ENCODE measurements around the gene FOXL1. TPM values are rescaled to one million over a fixed set of nuclear protein-coding genes. Genes with fewer than 3 reads are reported as not detected.

FOXL1 gene
- total RNA-seq, 1 donor from 2014 or later, result 0.81 TPM

- DNase-seq, result no peak
- Histone ChIP-seq H3K27me3 (no peaks in the 10 kb centered on the region), H3K36me3 (no peaks in the 10 kb centered on the region), H3K9me3 (no peaks in the 10 kb centered on the region), H3K4me3 (no peak overlapping the region), H3K27ac (no peak overlapping the region), H3K4me1 (no peaks in the 10 kb centered on the region)
- TF ChIP-seq, protein P1, sequence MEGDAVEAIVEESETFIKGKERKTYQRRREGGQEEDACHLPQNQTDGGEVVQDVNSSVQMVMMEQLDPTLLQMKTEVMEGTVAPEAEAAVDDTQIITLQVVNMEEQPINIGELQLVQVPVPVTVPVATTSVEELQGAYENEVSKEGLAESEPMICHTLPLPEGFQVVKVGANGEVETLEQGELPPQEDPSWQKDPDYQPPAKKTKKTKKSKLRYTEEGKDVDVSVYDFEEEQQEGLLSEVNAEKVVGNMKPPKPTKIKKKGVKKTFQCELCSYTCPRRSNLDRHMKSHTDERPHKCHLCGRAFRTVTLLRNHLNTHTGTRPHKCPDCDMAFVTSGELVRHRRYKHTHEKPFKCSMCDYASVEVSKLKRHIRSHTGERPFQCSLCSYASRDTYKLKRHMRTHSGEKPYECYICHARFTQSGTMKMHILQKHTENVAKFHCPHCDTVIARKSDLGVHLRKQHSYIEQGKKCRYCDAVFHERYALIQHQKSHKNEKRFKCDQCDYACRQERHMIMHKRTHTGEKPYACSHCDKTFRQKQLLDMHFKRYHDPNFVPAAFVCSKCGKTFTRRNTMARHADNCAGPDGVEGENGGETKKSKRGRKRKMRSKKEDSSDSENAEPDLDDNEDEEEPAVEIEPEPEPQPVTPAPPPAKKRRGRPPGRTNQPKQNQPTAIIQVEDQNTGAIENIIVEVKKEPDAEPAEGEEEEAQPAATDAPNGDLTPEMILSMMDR (IDR thresholded peaks at IDR 0.05), result no peak
- ATAC-seq, result peak; percentile 35
- intact Hi-C loops (cut with DNase I), result no loop called here
Measured at GRCh38 chr16:86610779-86611524, 32.6 kb downstream of the FOXL1 start.

DNA sequence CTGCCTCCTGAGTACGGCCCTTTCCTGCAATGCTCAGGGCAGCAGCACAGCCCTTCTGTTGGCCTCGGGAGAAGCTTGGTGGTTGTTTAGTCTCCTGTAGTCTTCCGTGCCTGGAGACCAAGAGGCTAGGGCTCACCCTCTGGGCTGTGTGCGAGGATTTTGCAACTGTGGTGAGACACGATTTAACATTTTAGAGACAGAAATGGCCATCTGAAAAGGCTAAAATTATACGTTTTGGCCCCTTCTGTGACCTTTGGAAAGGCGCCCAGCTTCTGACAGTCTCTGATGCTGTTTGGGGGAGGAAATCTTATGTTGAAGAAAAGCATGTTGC lies 33.1 kb downstream of the FOXL1 start:
- intact Hi-C loops (cut with DNase I), result no loop called here
- TF ChIP-seq, protein P1 (IDR thresholded peaks at IDR 0.05), result no peak

GRCh38 chr16:86611941-86612340 lies 33.6 kb downstream of the FOXL1 start:
- Histone ChIP-seq H3K9me3 (no peaks in the 10 kb centered on the region), H3K36me3 (no peaks in the 10 kb centered on the region), H3K4me1 (no peaks in the 10 kb centered on the region), H3K27me3 (peaks cover 3% of the 10 kb centered on the region), H3K27ac (no peak overlapping the region), H3K4me3 (no peak overlapping the region)
- DNase-seq (no peak), ATAC-seq (no peak)
- intact Hi-C loops (cut with DNase I), result no loop called here
- TF ChIP-seq, protein P1 (IDR thresholded peaks at IDR 0.05), result no peak

More for the DNA sequence above, 33.1 kb downstream of the FOXL1 start:
- ATAC-seq (peak; percentile 18), DNase-seq (no peak)
- H3K27ac ChIP-seq, result no peak overlapping the region
- no peaks in the 10 kb centered on the region for H3K9me3 ChIP-seq
- H3K4me1 ChIP-seq, result no peaks in the 10 kb centered on the region
- H3K4me3 ChIP-seq, result no peak overlapping the region
- no peaks in the 10 kb centered on the region for H3K36me3 ChIP-seq
- no peaks in the 10 kb centered on the region for H3K27me3 ChIP-seq

- DNase-seq (no peak), ATAC-seq (no peak)
- TF ChIP-seq, protein P1 (IDR thresholded peaks at IDR 0.05), result no peak
- H3K4me3 ChIP-seq, result no peak overlapping the region
- no peak overlapping the region for H3K27ac ChIP-seq
- H3K36me3 ChIP-seq, result no peaks in the 10 kb centered on the region
- H3K9me3 ChIP-seq, result no peaks in the 10 kb centered on the region
- no peaks in the 10 kb centered on the region for H3K4me1 ChIP-seq
- peaks cover 3% of the 10 kb centered on the region for H3K27me3 ChIP-seq
- intact Hi-C loops (cut with DNase I), result no loop called here
Measured at GRCh38 chr16:86614699-86615098, 36.4 kb downstream of the FOXL1 start.

GRCh38 chr16:86616906-86617305 lies 38.6 kb downstream of the FOXL1 start:
- H3K4me3 ChIP-seq, result no peak overlapping the region
- TF ChIP-seq, protein P1 (IDR thresholded peaks at IDR 0.05), result no peak

More at GRCh38 chr16:86616906-86617305, 38.6 kb downstream of the FOXL1 start:
- no peaks in the 10 kb centered on the region for H3K36me3 ChIP-seq
- DNase-seq (no peak), ATAC-seq (no peak)
- no peaks in the 10 kb centered on the region for H3K4me1 ChIP-seq
- H3K27ac ChIP-seq, result no peak overlapping the region
- H3K9me3 ChIP-seq, result no peaks in the 10 kb centered on the region
- H3K27me3 ChIP-seq, result peaks cover 3% of the 10 kb centered on the region
- intact Hi-C loops (cut with DNase I), result no loop called here
